Endothelial cell (in vitro differentiated cells): ENCODE measurements around the gene RMI1. TPM values are rescaled to one million over a fixed set of nuclear protein-coding genes. Genes with fewer than 3 reads are reported as not detected.
A peak's percentile ranks its signal among the peaks of the same experiment; 100 is the strongest.
"Not testable (repeated sequence)": the region's sequence is repeated elsewhere in the genome, so short reads cannot be mapped to it uniquely, and the experiment has no call there.

Experiments used
- DNase-seq: peaks from one replicate; pipeline ENCODE4 v3.0.0; 2021; ENCODE audit warnings: low spot score
- H3K27ac Mint-ChIP-seq: one replicate; pipeline ENCODE4 v1.8.0; 2021; ENCODE audit warnings: mixed read lengths, inconsistent platforms; ENCODE audit not compliant: unreplicated experiment
- H3K27me3 Mint-ChIP-seq: one replicate; pipeline ENCODE4 v1.8.0; 2021; ENCODE audit warnings: mild to moderate bottlenecking, moderate library complexity, mixed read lengths, inconsistent platforms; ENCODE audit not compliant: unreplicated experiment
- H3K36me3 Mint-ChIP-seq: one replicate; pipeline ENCODE4 v1.8.0; 2021; ENCODE audit warnings: mild to moderate bottlenecking, low read depth, mixed read lengths, inconsistent platforms; ENCODE audit not compliant: unreplicated experiment
- H3K4me1 Mint-ChIP-seq: one replicate; pipeline ENCODE4 v1.8.0; 2021; ENCODE audit warnings: mild to moderate bottlenecking, mixed read lengths, inconsistent platforms; ENCODE audit not compliant: unreplicated experiment
- H3K4me3 Mint-ChIP-seq: one replicate; pipeline ENCODE4 v1.8.0; 2021; ENCODE audit warnings: mild to moderate bottlenecking, mixed read lengths, inconsistent platforms; ENCODE audit not compliant: unreplicated experiment
- H3K9me3 Mint-ChIP-seq: one replicate; pipeline ENCODE4 v1.8.0; 2021; ENCODE audit warnings: mixed read lengths, inconsistent platforms; ENCODE audit not compliant: unreplicated experiment
- total RNA-seq: library from RNA; stranded (reverse); fragmentation: NEBNext Ultra II Directional; extraction: Animal tissue kit (Norgen Biotek cat#: 25700); gene quantifications from one replicate; pipeline ENCODE4 v1.2.1, GENCODE V29; 2021; ENCODE audit not compliant: unreplicated experiment
- TF ChIP-seq, protein P1 (sequence below): fragments of 200-600 bp; sonication (generic); IDR thresholded peaks from one replicate; pipeline ENCODE4 v1.5.0; 2021; ENCODE audit warnings: antibody characterized with exemption; ENCODE audit not compliant: unreplicated experiment

Gene RMI1
- total RNA-seq, 1 donor from 2014 or later: 11.5 TPM

DNA sequence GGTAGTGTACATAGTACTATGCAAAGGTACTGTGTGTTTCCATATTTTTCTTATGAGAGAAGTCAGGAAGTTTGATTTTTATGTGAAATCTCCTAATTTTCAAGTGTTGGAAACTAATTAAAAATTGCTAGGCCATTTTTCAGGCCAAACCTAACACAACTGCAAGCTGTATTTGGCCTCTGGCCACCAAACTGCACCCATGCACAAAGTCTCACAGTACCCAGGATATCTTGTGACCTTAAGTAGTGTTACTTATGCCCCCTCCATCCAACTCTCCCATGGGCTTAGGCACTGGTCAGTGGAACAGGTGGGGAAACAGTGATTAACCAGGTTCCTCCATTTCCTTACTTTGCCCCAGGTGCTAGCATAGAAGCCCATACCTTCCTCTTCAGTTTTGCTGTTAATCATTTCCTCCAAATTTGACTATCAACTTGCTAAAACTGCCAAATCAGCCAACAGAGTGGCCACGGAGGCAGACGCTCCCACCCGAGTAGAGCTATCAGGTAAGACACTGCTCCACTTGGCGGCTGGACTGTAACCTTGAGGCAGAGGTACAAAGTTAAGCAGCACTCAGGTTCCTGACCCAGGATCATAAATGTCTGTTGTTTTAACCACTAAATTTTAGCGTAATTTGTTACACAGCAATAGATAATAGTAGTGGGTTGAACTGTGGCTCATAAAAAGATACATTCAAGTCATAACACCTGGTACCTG lies 39.9 kb upstream of the RMI1 start:
- H3K36me3 Mint-ChIP-seq: peaks cover 3% of the 10 kb centered on the region
- H3K27me3 Mint-ChIP-seq: no peaks in the 10 kb centered on the region
- TF ChIP-seq, protein P1, sequence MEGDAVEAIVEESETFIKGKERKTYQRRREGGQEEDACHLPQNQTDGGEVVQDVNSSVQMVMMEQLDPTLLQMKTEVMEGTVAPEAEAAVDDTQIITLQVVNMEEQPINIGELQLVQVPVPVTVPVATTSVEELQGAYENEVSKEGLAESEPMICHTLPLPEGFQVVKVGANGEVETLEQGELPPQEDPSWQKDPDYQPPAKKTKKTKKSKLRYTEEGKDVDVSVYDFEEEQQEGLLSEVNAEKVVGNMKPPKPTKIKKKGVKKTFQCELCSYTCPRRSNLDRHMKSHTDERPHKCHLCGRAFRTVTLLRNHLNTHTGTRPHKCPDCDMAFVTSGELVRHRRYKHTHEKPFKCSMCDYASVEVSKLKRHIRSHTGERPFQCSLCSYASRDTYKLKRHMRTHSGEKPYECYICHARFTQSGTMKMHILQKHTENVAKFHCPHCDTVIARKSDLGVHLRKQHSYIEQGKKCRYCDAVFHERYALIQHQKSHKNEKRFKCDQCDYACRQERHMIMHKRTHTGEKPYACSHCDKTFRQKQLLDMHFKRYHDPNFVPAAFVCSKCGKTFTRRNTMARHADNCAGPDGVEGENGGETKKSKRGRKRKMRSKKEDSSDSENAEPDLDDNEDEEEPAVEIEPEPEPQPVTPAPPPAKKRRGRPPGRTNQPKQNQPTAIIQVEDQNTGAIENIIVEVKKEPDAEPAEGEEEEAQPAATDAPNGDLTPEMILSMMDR: no peak
- no peaks in the 10 kb centered on the region for H3K4me1 Mint-ChIP-seq
- H3K4me3 Mint-ChIP-seq: no peak overlapping the region
- no peaks in the 10 kb centered on the region for H3K9me3 Mint-ChIP-seq
- no peak overlapping the region for H3K27ac Mint-ChIP-seq
- DNase-seq: no peak

DNA sequence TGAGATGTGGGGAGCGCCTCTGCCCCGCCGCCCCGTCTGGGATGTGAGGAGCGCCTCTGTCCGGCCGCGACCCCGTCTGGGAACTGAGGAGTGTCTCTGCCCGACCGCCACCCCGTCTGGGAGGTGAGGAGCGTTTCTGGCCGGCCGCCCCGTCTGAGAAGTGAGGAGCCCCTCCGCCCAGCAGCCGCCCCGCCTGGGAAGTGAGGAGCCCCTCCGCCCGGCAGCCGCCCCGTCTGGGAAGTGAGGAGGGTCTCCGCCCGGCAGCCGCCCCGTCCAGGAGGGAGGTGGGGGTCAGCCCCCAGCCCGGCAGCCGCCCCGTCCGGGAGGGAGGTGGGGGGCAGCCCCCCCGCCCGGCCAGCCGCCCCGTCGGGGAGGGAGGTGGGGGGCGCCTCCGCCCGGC lies 32.5 kb upstream of the RMI1 start:
- not testable (repeated sequence) for H3K27me3 Mint-ChIP-seq, H3K27ac Mint-ChIP-seq, DNase-seq, H3K9me3 Mint-ChIP-seq, H3K4me1 Mint-ChIP-seq, H3K4me3 Mint-ChIP-seq
- H3K36me3 Mint-ChIP-seq: peaks cover 17% of the 10 kb centered on the region

DNA sequence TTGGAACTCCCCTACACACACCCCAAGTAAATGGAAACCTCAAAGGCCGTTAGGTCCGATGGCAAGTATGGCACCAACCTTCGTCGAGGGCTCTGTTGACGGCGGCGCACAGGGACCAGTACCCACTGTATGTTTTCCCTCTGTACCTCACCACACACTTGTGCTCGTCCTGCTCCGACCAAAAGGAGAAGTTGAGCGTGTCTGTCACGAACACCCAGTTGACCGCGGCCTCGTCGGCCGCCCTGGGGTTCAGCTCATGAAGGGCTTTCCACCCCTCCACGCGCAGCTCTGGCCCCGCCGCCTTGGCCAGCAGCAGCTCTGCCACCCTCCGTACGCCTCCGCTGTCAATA lies 24.5 kb upstream of the RMI1 start:
- no peaks in the 10 kb centered on the region for H3K9me3 Mint-ChIP-seq
- H3K4me1 Mint-ChIP-seq: peaks cover 11% of the 10 kb centered on the region
- peak overlapping the region; percentile 88 for H3K4me3 Mint-ChIP-seq
- TF ChIP-seq, protein P1: no peak
- H3K27ac Mint-ChIP-seq: peak overlapping the region; percentile 32
- no peaks in the 10 kb centered on the region for H3K36me3 Mint-ChIP-seq
- peaks cover 8% of the 10 kb centered on the region for H3K27me3 Mint-ChIP-seq
- DNase-seq: peak; percentile 18

DNA sequence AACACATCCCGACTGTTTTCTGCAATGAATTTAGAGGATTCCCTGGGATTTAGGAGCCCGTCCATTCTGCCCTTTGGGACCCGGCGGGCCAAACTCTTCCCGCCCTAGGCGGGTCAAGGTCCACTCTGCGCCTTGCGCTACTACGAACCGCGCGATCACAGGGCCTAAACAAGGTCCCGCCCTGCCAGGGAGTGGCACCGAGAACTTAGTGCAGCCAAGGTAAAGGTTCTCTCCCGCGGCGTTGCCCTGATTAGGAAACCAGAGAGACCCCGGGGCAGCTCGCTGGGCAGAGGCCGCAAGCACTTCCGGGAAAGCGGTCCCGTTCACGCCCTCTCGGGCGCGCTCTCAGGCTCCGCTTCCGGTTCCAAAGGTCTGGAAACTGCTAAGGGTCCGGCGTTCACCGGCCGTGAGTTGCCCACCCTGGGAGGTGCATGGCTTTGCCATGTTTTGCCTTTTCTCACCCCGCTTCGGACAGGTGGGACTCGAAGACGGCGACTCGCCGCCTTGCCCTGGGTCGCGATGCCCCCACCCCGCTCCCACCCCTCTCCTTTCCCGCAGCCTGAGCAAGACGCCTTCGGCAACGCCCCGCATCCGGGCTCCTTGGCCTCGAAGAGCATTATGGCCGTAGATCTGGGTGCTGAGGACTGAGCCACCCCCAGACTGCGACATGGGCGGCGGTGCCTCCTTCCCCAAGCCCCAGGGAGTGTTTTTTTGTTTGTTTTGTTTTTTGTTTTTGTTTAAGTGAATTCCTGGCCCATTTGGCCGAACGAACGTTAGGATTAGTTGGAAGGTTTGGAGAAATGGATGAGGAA lies 24.0 kb upstream of the RMI1 start:
- Mint-ChIP-seq H3K4me3 (peak overlapping the region; percentile 88), H3K27ac (peak overlapping the region; percentile 32), H3K27me3 (peaks cover 8% of the 10 kb centered on the region), H3K9me3 (no peaks in the 10 kb centered on the region), H3K36me3 (no peaks in the 10 kb centered on the region), H3K4me1 (peaks cover 11% of the 10 kb centered on the region)
- TF ChIP-seq, protein P1: no peak
- DNase-seq: peak; percentile 60

DNA sequence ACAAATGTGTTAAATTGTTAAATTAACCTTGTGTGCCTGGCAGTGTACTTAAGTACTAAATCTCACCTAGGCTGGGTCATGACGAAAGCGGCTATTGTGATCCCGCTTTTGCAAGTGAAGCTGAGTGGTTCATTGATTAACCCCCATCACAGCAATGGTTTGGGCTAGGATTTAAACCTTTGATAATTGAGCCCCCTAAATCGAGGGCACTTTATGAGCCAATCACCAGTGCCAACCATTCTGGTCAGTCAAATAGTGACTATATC lies 23.4 kb upstream of the RMI1 start:
- Mint-ChIP-seq H3K27ac (no peak overlapping the region), H3K9me3 (no peaks in the 10 kb centered on the region), H3K36me3 (no peaks in the 10 kb centered on the region), H3K4me3 (peak overlapping the region; percentile 88), H3K27me3 (peaks cover 8% of the 10 kb centered on the region), H3K4me1 (peaks cover 11% of the 10 kb centered on the region)
- DNase-seq: no peak
- TF ChIP-seq, protein P1: no peak
